H1 (cell line): ENCODE measurements around the gene RTN4RL1. TPM values are rescaled to one million over a fixed set of nuclear protein-coding genes. Genes with fewer than 3 reads are reported as not detected.

ENCODE experiments used
- CBX5 ChIP-seq: fragments of 300-800, 300-1000 bp; sonication (generic); IDR thresholded peaks from 2 replicates; pipeline ENCODE4 v1.7.1; 2016; ENCODE audit warnings: antibody characterized with exemption, low read length, low read depth
- CREB1 ChIP-seq: IDR thresholded peaks from 2 replicates; pipeline ENCODE4 v1.6.1; 2012; ENCODE audit warnings: inconsistent platforms
- CTBP2 ChIP-seq: IDR thresholded peaks from 2 replicates; pipeline ENCODE4 v1.7.0; 2011; ENCODE audit warnings: borderline replicate concordance, mild to moderate bottlenecking, moderate library complexity, mixed read lengths, low read length; ENCODE audit not compliant: insufficient read depth, insufficient read length
- HDAC2 ChIP-seq, 2 experiments: fragments of 300-600 bp in 1 of 2; sonication (generic) in 1 of 2; IDR thresholded peaks; 2 replicates each; pipeline ENCODE4 v1.6.1; 2011 to 2012; ENCODE audit warnings: low read depth in 2 of 2, low read length in 2 of 2, mild to moderate bottlenecking in 2 of 2, moderate library complexity in 2 of 2, borderline replicate concordance in 1 of 2, inconsistent platforms in 1 of 2
- HDAC6 ChIP-seq: IDR thresholded peaks from one replicate; pipeline ENCODE4 v1.7.1; 2012; ENCODE audit warnings: low read depth, mild to moderate bottlenecking, inconsistent platforms, low read length, moderate library complexity
- JUND ChIP-seq: IDR thresholded peaks from 2 replicates; pipeline ENCODE4 v1.6.1; 2011; ENCODE audit warnings: mild to moderate bottlenecking, improper control_type of control experiment, low read length
- NANOG ChIP-seq: IDR thresholded peaks from 2 replicates; pipeline ENCODE4 v1.6.1; 2011; ENCODE audit warnings: low read length, low read depth, mild to moderate bottlenecking, inconsistent platforms; ENCODE audit not compliant: insufficient read depth, poor library complexity, severe bottlenecking
- POU5F1 ChIP-seq: IDR thresholded peaks from 2 replicates; pipeline ENCODE4 v1.6.1; 2011; ENCODE audit warnings: low read depth, mild to moderate bottlenecking, low read length, moderate library complexity
- RAD21 ChIP-seq, 2 experiments: IDR thresholded peaks in 1 of 2; conservative IDR thresholded peaks in 1 of 2; 2 replicates each; pipeline ENCODE4 v1.6.1; 2011; ENCODE audit warnings: low read depth in 2 of 2, low read length in 2 of 2, improper control_type of control experiment in 1 of 2, inconsistent platforms in 1 of 2, mild to moderate bottlenecking in 1 of 2, moderate library complexity in 1 of 2
- RXRA ChIP-seq: IDR thresholded peaks from 2 replicates; pipeline ENCODE4 v1.6.1; 2011; ENCODE audit warnings: low read depth, mild to moderate bottlenecking, low read length, moderate library complexity; ENCODE audit not compliant: insufficient read depth
- SAP30 ChIP-seq: fragments of 300-600 bp; sonication (generic); IDR thresholded peaks from 2 replicates; pipeline ENCODE4 v1.7.1; 2012; ENCODE audit warnings: low read length, moderate library complexity, mild to moderate bottlenecking, inconsistent platforms; ENCODE audit not compliant: insufficient read depth, insufficient replicate concordance
- SIRT6 ChIP-seq: IDR thresholded peaks from one replicate; pipeline ENCODE4 v1.7.1; 2012; ENCODE audit warnings: low read length, inconsistent platforms
- SP2 ChIP-seq: IDR thresholded peaks from 2 replicates; pipeline ENCODE4 v1.6.1; 2012; ENCODE audit warnings: mild to moderate bottlenecking, low read length, inconsistent platforms
- SP4 ChIP-seq: IDR thresholded peaks from 2 replicates; pipeline ENCODE4 v1.6.1; 2012; ENCODE audit warnings: low read length, inconsistent platforms
- TAF1 ChIP-seq: IDR thresholded peaks from 2 replicates; pipeline ENCODE4 v1.6.1; 2011; ENCODE audit warnings: mild to moderate bottlenecking, low read depth, low read length
- TBP ChIP-seq: IDR thresholded peaks from 2 replicates; pipeline ENCODE4 v1.6.1; 2011; ENCODE audit warnings: low read depth, low read length, improper control_type of control experiment
- TEAD4 ChIP-seq: IDR thresholded peaks from 2 replicates; pipeline ENCODE4 v1.6.1; 2012; ENCODE audit warnings: low read depth, low read length, inconsistent platforms, mixed read lengths
- YY1 ChIP-seq: IDR thresholded peaks from 2 replicates; pipeline ENCODE4 v1.6.1; 2011; ENCODE audit warnings: low read depth, mild to moderate bottlenecking, low read length
- polyA plus RNA-seq, 7 experiments: library from polyadenylated mRNA; depleted of rRNA in 3 of 7; stranded (reverse) in 5 of 7; unstranded in 2 of 7; fragments of >200 nt in 5 of 7; fragments of 200-250 nt in 2 of 7; gene quantifications; 1 replicate in 5 of 7; 2 replicates in 1 of 7; 4 replicates in 1 of 7; pipeline versions ENCODE4 v1.2.1 to v1.2.3, GENCODE V29; 2011 to 2013; ENCODE audit warnings: missing spikeins in 2 of 7, mixed read lengths in 2 of 7
- total RNA-seq: library from RNA; stranded (reverse); fragmentation: NEBNext Ultra II Directional; extraction: Animal tissue kit (Norgen Biotek cat#: 25700); gene quantifications from 2 replicates; pipeline ENCODE4 v1.2.1, GENCODE V29; 2021
- TF ChIP-seq, protein P1 (sequence below), 3 experiments: IDR thresholded peaks; 1 replicate in 2 of 3; 2 replicates in 1 of 3; pipeline versions ENCODE4 v1.5.1 to v1.6.1; 2011; ENCODE audit warnings: low read length in 3 of 3, mild to moderate bottlenecking in 3 of 3, inconsistent platforms in 2 of 3, low read depth in 1 of 3, moderate library complexity in 1 of 3; ENCODE audit not compliant: insufficient read depth in 1 of 3; ENCODE audit errors: control extremely low read depth in 1 of 3
- TF ChIP-seq, protein P2 (sequence below): IDR thresholded peaks from 2 replicates; pipeline ENCODE4 v1.6.1; 2012; ENCODE audit warnings: inconsistent platforms

The RTN4RL1 gene
- total and polyA plus RNA-seq, 2 of the 8 experiments (the other 6 are each of a cell fraction or from before 2014, with no cell fraction given): 0.09 TPM; not detected in 1

DNA sequence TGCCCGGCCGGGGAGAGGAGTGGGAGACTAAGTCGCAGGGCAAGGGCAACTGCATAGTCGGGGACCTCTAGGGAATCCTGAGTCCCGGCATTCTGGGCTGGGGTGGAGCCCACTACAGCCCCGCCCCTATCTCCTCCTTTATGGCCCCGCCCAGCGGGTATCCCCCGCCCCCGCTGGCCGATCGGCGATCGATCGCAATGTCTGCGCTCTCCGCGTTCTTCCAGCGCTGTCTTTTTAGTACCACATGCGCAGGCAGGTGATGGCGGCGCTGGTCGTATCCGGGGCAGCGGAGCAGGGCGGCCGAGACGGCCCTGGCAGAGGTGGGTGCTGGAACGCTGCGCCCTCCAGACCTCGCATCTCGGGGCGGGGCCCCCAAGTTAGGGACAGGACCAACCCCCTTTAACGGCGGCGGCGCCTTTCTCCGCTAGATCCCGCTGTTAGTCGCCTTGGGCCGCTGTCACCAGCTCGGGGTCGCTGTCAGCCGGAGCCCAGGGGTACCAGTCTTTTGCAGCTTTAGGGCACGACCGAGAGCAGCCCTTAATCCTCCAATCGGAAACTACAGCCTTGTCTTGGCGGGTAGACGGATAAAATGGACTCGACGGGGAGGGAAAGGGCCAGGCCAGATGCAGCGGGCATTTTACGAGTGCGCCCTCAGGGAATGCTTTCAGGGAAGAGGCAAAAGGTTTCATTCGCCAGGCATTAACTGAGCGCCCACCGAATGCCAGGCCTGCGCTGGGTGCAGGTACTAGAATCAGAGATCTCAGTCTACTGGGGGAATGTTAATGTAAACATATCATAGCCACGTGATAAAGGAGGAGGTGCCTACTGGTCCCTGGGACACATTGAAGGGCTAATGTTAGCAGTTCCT is 5.0 kb upstream of the RTN4RL1 start, which contains the start of gene DPH1 (continued):
- TF ChIP-seq, protein P1, sequence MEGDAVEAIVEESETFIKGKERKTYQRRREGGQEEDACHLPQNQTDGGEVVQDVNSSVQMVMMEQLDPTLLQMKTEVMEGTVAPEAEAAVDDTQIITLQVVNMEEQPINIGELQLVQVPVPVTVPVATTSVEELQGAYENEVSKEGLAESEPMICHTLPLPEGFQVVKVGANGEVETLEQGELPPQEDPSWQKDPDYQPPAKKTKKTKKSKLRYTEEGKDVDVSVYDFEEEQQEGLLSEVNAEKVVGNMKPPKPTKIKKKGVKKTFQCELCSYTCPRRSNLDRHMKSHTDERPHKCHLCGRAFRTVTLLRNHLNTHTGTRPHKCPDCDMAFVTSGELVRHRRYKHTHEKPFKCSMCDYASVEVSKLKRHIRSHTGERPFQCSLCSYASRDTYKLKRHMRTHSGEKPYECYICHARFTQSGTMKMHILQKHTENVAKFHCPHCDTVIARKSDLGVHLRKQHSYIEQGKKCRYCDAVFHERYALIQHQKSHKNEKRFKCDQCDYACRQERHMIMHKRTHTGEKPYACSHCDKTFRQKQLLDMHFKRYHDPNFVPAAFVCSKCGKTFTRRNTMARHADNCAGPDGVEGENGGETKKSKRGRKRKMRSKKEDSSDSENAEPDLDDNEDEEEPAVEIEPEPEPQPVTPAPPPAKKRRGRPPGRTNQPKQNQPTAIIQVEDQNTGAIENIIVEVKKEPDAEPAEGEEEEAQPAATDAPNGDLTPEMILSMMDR (IDR thresholded peaks at IDR 0.05; ENCODE audit: control extremely low read depth in 1 of 3, insufficient read depth in 1 of 3, low read depth in 1 of 3, low read length in 3 of 3): no peak
- TF ChIP-seq TBP (peak; percentile 64; the same call in 1 of the 2 replicates), HDAC6 (no peak), TAF1 (peak; percentile 81), SP2 (no peak), CBX5 (no peak), TEAD4 (peak; percentile 42; the same call in 1 of the 2 replicates), POU5F1 (no peak), JUND (no peak), NANOG (no peak), RAD21 (IDR thresholded peaks at IDR 0.05 in 1 of 2, conservative IDR thresholded peaks at IDR 0.05 in 1 of 2; ENCODE audit: low read depth in 2 of 2, low read length in 2 of 2) (0 out of 4 replicates have a peak, but pooled peaks of 1 of the 2 experiments have one; percentile 14), SIRT6 (no peak), HDAC2 (IDR thresholded peaks at IDR 0.05; ENCODE audit: borderline replicate concordance in 1 of 2, low read depth in 2 of 2, low read length in 2 of 2) (peak; percentile 80 to 98; a peak in 3 of 4 replicates), RXRA (no peak), SP4 (peak; percentile 87; the same call in 1 of the 2 replicates), YY1 (peak; percentile 94), SAP30 (peak; percentile 99), CTBP2 (no peak), CREB1 (peak; percentile 51; the same call in 1 of the 2 replicates)
- TF ChIP-seq, protein P2, sequence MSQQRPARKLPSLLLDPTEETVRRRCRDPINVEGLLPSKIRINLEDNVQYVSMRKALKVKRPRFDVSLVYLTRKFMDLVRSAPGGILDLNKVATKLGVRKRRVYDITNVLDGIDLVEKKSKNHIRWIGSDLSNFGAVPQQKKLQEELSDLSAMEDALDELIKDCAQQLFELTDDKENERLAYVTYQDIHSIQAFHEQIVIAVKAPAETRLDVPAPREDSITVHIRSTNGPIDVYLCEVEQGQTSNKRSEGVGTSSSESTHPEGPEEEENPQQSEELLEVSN: no peak; the same call in 1 of the 2 replicates
